Measurements from ENCODE around the gene PKIG. TPM values are rescaled to one million over a fixed set of nuclear protein-coding genes. Genes with fewer than 3 reads are reported as not detected.

PKIG gene
- total and polyA plus RNA-seq, 4 donors = 25.5 to 107 (median 66.1) TPM

DNA sequence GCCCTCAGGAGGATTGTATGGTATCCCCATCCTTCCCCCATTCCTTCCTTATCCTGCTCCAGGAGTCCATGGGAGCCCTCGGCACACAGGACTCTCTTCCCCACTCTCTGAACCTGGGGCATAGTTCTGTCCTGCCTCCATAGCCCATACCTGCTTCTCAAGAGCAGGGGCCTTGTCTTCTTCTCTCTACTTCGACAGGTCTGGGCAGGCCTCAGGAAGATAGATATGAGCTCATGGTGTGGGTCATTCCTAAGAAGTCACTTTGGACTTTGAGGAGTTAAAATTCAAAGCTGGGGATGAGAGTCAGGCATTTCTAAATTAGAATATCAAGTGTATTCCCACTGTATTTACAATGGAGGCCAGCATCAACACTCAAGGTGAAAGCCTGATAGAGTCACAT is 77.6 kb downstream of the PKIG start:
- DNase-seq (ENCODE audit: low read depth in 4 of 6, low spot score in 6 of 6) = no peak
- WGBS (ENCODE audit: insufficient coverage) = no CpG with 5 or more reads among the region's 2 CpGs
- H3K4me1 ChIP-seq (ENCODE audit: control insufficient read depth, insufficient read depth, low read length) = no peaks in the 10 kb centered on the region
- H3K36me3 ChIP-seq (ENCODE audit: control insufficient read depth, insufficient read depth, low read length) = no peaks in the 10 kb centered on the region
- H3K27me3 ChIP-seq (ENCODE audit: control insufficient read depth, insufficient read depth, low read length) = peaks cover 3% of the 10 kb centered on the region
- H3K4me3 ChIP-seq (ENCODE audit: low read depth, low read length) = no peak overlapping the region
- no peaks in the 10 kb centered on the region for H3K9me3 ChIP-seq (ENCODE audit: control insufficient read depth, insufficient read depth, low read length)
- no peak overlapping the region for H3K27ac ChIP-seq (ENCODE audit: low read depth, low read length)

DNA sequence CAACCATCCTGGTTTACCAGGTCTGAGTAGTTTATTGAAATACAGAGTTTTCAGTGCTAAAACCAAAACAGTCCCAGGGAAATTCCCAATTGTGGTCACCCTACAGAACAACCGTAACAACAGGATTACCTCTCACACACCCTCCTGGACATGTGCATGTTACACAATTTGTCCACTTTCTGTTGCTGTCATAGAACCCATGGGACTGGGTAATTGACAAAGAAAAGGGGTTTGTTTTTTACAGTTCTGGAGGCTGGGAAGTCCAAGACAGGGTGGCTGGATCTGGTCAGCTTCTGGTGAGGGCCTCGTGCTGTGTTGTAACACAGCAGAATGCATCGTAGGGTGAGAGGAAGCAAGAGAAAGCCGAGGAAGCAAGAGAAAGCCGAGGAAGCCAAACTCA is 78.2 kb downstream of the PKIG start:
- WGBS (ENCODE audit: insufficient coverage) = 50% methylated on average over 4 of the region's 5 CpGs

DNA sequence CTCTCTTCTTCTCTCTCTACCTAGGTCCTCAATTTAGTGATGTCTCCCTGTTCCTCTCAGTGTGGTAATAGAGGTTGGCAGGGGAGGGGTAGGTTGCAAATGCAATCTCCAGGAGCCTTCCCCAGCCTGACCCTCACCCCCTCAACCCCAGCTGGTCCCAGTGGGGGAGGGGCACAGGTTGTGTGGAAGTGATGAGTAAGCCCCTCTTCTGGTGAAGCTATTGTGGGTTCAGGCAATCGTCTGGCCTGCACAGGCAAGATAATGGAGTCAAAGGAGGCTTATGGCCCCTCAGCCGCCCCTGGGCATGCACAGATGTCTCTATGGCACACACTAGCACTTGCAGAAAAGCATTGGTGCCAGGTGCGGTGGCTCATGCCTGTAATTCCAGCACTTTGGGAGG is 79.9 kb downstream of the PKIG start:
- Histone ChIP-seq H3K36me3 (ENCODE audit: control insufficient read depth, insufficient read depth, low read length) (no peaks in the 10 kb centered on the region), H3K4me1 (ENCODE audit: control insufficient read depth, insufficient read depth, low read length) (no peaks in the 10 kb centered on the region), H3K27me3 (ENCODE audit: control insufficient read depth, insufficient read depth, low read length) (no peaks in the 10 kb centered on the region), H3K9me3 (ENCODE audit: control insufficient read depth, insufficient read depth, low read length) (no peaks in the 10 kb centered on the region), H3K4me3 (ENCODE audit: low read depth, low read length) (no peak overlapping the region), H3K27ac (ENCODE audit: low read depth, low read length) (no peak overlapping the region)
- WGBS (ENCODE audit: insufficient coverage) = 71% methylated on average over 2 of the region's 3 CpGs
- no peak for DNase-seq (ENCODE audit: low read depth in 4 of 6, low spot score in 6 of 6)

More for the DNA sequence above, 78.2 kb downstream of the PKIG start:
- H3K4me1 ChIP-seq (ENCODE audit: control insufficient read depth, insufficient read depth, low read length) = no peaks in the 10 kb centered on the region
- no peak overlapping the region for H3K27ac ChIP-seq (ENCODE audit: low read depth, low read length)
- no peaks in the 10 kb centered on the region for H3K9me3 ChIP-seq (ENCODE audit: control insufficient read depth, insufficient read depth, low read length)
- no peak for DNase-seq (ENCODE audit: low read depth in 4 of 6, low spot score in 6 of 6)
- peaks cover 3% of the 10 kb centered on the region for H3K27me3 ChIP-seq (ENCODE audit: control insufficient read depth, insufficient read depth, low read length)
- no peak overlapping the region for H3K4me3 ChIP-seq (ENCODE audit: low read depth, low read length)
- no peaks in the 10 kb centered on the region for H3K36me3 ChIP-seq (ENCODE audit: control insufficient read depth, insufficient read depth, low read length)

DNA sequence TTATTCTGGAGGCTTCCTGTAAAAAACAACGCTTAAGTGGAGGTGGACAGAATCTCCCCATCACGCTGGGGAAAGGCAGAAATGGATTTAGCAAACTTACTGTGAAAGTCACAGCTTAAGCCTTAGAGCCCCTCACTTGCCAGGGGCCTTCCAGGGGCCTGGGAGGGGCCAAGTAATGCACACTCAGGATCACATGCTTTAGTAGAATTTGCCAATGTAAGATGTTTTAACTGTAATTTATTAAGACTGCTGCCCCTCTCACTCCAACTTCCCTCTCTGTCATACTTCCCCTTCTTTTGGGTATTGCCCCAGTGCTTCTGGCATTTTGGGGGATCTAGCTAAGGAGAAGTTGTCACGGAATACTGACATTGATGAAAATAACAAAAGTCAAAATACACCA is 81.8 kb downstream of the PKIG start:
- Histone ChIP-seq H3K4me3 (ENCODE audit: low read depth, low read length) (no peak overlapping the region), H3K9me3 (ENCODE audit: control insufficient read depth, insufficient read depth, low read length) (no peaks in the 10 kb centered on the region)
- WGBS (ENCODE audit: insufficient coverage) = 78% methylated on average over 2 of the region's 3 CpGs

DNA sequence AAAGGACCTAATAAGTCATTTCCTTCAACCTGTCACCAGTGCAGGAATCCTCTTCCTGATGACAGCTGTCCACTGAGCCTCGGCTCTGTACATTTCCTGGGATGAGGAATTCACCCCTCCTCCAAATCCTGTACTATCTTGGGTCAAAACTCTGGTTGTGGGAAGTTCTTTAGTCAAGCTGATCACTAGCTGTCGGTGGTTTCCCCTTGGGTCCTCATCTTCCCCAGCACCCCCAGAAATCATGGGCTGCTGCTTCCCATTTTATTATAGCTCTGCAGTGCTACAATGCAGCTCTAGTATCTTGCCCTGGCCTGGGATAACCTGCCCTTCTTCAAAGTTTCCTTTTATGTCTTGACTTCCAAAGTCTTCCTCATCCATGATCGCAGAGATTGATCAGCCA is 83.7 kb downstream of the PKIG start:
- WGBS (ENCODE audit: insufficient coverage) = 86% methylated on average over 1 of the region's 3 CpGs

More for the DNA sequence above, 81.8 kb downstream of the PKIG start:
- DNase-seq (ENCODE audit: low read depth in 4 of 6, low spot score in 6 of 6) = no peak
- Histone ChIP-seq H3K4me1 (ENCODE audit: control insufficient read depth, insufficient read depth, low read length) (no peaks in the 10 kb centered on the region), H3K27ac (ENCODE audit: low read depth, low read length) (no peak overlapping the region), H3K27me3 (ENCODE audit: control insufficient read depth, insufficient read depth, low read length) (no peaks in the 10 kb centered on the region), H3K36me3 (ENCODE audit: control insufficient read depth, insufficient read depth, low read length) (no peaks in the 10 kb centered on the region)

More for the DNA sequence above, 83.7 kb downstream of the PKIG start:
- Histone ChIP-seq H3K27me3 (ENCODE audit: control insufficient read depth, insufficient read depth, low read length) (no peaks in the 10 kb centered on the region), H3K4me1 (ENCODE audit: control insufficient read depth, insufficient read depth, low read length) (no peaks in the 10 kb centered on the region), H3K36me3 (ENCODE audit: control insufficient read depth, insufficient read depth, low read length) (no peaks in the 10 kb centered on the region), H3K27ac (ENCODE audit: low read depth, low read length) (no peak overlapping the region), H3K9me3 (ENCODE audit: control insufficient read depth, insufficient read depth, low read length) (no peaks in the 10 kb centered on the region), H3K4me3 (ENCODE audit: low read depth, low read length) (no peak overlapping the region)
- no peak for DNase-seq (ENCODE audit: low read depth in 4 of 6, low spot score in 6 of 6)

Other genes starting within 250 kb of the PKIG start
- under 1 TPM in 1 of 2 donors, not detected in 1; 0.11 TPM for gene R3HDML, start 245.5 kb upstream of the PKIG start, total RNA-seq
- under 1 TPM in 1 of 2 donors, not detected in 1; 0.12 TPM for gene R3HDML, start 245.5 kb upstream of the PKIG start, polyA plus RNA-seq (ENCODE audit: insufficient read length in 2 of 2)
- under 1 TPM in 1 of 2 donors, not detected in 1; 0.22 TPM for gene HNF4A, start 226.9 kb upstream of the PKIG start, total RNA-seq
- gene HNF4A, start 226.9 kb upstream of the PKIG start, polyA plus RNA-seq (ENCODE audit: insufficient read length in 2 of 2) = under 1 TPM; 0.21 to 0.29 TPM
- 10 to 100 TPM in 1 of 2 donors, 1 to 10 TPM in 1; 7.8 to 11.4 TPM for gene TTPAL, start 106.7 kb upstream of the PKIG start, total RNA-seq
- 10 to 100 TPM; 15.5 to 15.9 TPM for gene TTPAL, start 106.7 kb upstream of the PKIG start, polyA plus RNA-seq (ENCODE audit: insufficient read length in 2 of 2)
- 10 to 100 TPM; 54.9 to 86.9 TPM for gene SERINC3, start 60.5 kb upstream of the PKIG start, total RNA-seq
- gene SERINC3, start 60.5 kb upstream of the PKIG start, polyA plus RNA-seq (ENCODE audit: insufficient read length in 2 of 2) = 10 to 100 TPM; 93.0 to 95.5 TPM
- 1 to 10 TPM; 1.3 to 2.8 TPM for gene ADA, start 69.1 kb downstream of the PKIG start, total RNA-seq
- 1 to 10 TPM; 3.0 to 3.1 TPM for gene ADA, start 69.1 kb downstream of the PKIG start, polyA plus RNA-seq (ENCODE audit: insufficient read length in 2 of 2)
- gene CCN5, start 132.8 kb downstream of the PKIG start, total RNA-seq = under 1 TPM; 0.17 to 0.20 TPM
- under 1 TPM; 0.32 to 0.50 TPM for gene CCN5, start 132.8 kb downstream of the PKIG start, polyA plus RNA-seq (ENCODE audit: insufficient read length in 2 of 2)
- under 1 TPM; 0.30 to 0.55 TPM for gene KCNK15, start 163.3 kb downstream of the PKIG start, total RNA-seq
- under 1 TPM; 0.15 to 0.19 TPM for gene KCNK15, start 163.3 kb downstream of the PKIG start, polyA plus RNA-seq (ENCODE audit: insufficient read length in 2 of 2)
- gene RIMS4, start 228.0 kb downstream of the PKIG start, total RNA-seq = 10 to 100 TPM; 12.4 to 24.5 TPM
- gene RIMS4, start 228.0 kb downstream of the PKIG start, polyA plus RNA-seq (ENCODE audit: insufficient read length in 2 of 2) = 10 to 100 TPM; 50.9 to 51.2 TPM

Data from spinal cord (tissue), 10 donors.